B cell (primary cell): ENCODE measurements around the gene LAMA4.

Experiments
- CTCF ChIP-seq: fragments of 200-600 bp; IDR thresholded peaks from one replicate; pipeline ENCODE4 v1.8.0; 2022; ENCODE audit warnings: antibody characterized with exemption, mild to moderate bottlenecking
- EZH2 ChIP-seq: IDR thresholded peaks from 2 replicates; pipeline ENCODE4 v1.6.1; 2012; ENCODE audit warnings: borderline replicate concordance, low read depth, mild to moderate bottlenecking, moderate library complexity, low read length; ENCODE audit not compliant: insufficient read depth, poor library complexity, severe bottlenecking

GRCh38 chr6:112241820-112242429, 12.4 kb downstream of the LAMA4 start:
- TF ChIP-seq CTCF (no peak), EZH2 (no peak)
